GM12891 (cell line): Measurements from ENCODE around the gene HCN3.

Source experiments
- DNase-seq: peaks from one replicate; pipeline ENCODE4 v3.0.0; 2011; ENCODE audit warnings: low spot score; ENCODE audit not compliant: insufficient read length
- FAIRE-seq: peaks from 2 replicates; lab custom pipeline; 2011; peaks lifted over from hg19 to GRCh38; lab: Jason Lieb, UNC
- PAX5 ChIP-seq: IDR thresholded peaks from 2 replicates; pipeline ENCODE4 v1.6.1; 2011; ENCODE audit warnings: low read length, moderate library complexity, mild to moderate bottlenecking; ENCODE audit not compliant: insufficient read depth, severe bottlenecking
- POLR2A ChIP-seq: IDR thresholded peaks from 2 replicates; pipeline ENCODE4 v1.6.1; 2011; ENCODE audit warnings: low read depth, low read length, control low read depth
- POLR2AphosphoS5 ChIP-seq: IDR thresholded peaks from 2 replicates; pipeline ENCODE4 v1.6.1; 2011; ENCODE audit warnings: low read depth, low read length, control low read depth
- POU2F2 ChIP-seq: IDR thresholded peaks from 2 replicates; pipeline ENCODE4 v1.6.1; 2011; ENCODE audit warnings: low read depth, mild to moderate bottlenecking, control low read depth, low read length, moderate library complexity
- SPI1 ChIP-seq: IDR thresholded peaks from 2 replicates; pipeline ENCODE4 v1.6.1; 2011; ENCODE audit warnings: low read depth, low read length, control low read depth
- TAF1 ChIP-seq: IDR thresholded peaks from 2 replicates; pipeline ENCODE4 v1.6.1; 2011; ENCODE audit warnings: low read depth, low read length, control low read depth

The HCN3 gene

DNA sequence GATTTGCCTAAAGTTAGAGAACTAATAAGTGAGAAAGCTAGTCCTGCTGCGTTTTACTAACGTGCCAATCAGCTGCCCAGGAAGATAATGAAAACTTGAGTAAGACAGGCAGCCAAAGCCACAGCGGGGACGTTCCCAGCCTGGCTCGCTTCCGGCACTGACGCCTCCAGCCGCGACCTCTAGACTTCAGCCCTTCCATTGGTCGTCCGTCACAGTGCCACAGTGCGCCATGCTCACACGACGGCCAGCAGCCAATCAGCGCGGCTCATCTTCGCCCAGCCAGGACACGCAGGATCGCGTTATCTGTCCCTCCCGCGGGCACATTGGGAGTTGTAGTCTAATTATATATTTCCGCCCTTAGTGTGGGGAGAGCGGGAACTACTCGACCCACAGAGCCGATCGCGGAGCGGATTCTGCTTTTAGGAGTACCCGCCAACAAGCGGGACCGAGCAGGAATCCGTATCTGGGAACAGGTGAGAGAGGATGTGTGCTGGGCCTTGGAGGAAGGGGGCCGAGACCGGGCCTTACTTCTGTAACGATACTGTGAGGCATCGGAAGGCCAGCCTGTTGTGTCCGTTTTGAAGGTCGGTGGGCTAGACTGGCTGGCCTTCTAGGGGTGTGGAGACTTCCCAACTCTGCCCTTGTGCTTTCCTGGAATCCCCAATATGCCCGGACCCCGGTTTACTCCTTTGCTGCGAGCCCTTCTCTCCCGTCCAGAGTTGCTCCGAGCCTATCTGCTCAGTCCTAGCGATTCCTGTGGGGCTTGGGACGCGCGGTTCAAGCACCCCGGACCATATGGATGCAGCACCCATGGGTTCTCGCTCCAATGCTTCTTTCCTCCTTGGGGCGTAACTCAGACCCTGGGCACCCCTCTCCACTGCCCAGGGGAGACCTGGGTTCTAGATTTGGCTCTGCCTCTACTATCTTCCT, 31.5 kb downstream of the HCN3 start, which contains the start of gene FDPS:
Gene FDPS, plus strand, starts transcription at position 374 of the 930 bp plus-strand sequence. CDS start 924 bp downstream, outside the sequence.
- FAIRE-seq: peak; percentile 97
- peak; percentile 94 for DNase-seq
- TF ChIP-seq TAF1: peak; percentile 71
- peak; percentile 81 for TF ChIP-seq POLR2A
- TF ChIP-seq PAX5: no peak

DNA sequence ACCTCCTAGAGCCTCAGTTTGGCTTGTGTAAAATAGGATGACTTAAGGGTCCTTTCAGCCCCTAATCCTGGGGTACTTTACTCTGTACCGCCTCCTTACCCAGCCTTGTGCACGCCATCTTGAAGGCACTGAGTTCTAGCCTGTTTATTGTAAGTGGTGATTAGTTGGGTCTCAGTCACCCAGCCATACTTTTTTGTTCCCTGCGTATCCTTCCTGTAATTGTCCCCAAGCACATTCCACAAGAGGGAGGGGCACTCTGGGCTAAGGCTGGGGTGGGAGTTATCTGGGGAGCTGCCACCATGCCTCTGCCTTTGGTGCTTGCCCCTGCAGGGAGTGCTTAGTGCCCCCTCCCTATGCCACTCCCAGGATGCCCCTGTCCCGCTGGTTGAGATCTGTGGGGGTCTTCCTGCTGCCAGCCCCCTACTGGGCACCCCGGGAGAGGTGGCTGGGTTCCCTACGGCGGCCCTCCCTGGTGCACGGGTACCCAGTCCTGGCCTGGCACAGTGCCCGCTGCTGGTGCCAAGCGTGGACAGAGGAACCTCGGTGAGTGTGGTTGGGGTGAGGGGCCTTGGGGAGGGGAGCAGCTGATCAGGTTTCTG, 32.3 kb downstream of the HCN3 start:
- TF ChIP-seq TAF1 (no peak), POLR2A (no peak), POU2F2 (no peak), PAX5 (no peak), SPI1 (no peak), POLR2AphosphoS5 (no peak)
- DNase-seq: no peak
- FAIRE-seq: no peak

DNA sequence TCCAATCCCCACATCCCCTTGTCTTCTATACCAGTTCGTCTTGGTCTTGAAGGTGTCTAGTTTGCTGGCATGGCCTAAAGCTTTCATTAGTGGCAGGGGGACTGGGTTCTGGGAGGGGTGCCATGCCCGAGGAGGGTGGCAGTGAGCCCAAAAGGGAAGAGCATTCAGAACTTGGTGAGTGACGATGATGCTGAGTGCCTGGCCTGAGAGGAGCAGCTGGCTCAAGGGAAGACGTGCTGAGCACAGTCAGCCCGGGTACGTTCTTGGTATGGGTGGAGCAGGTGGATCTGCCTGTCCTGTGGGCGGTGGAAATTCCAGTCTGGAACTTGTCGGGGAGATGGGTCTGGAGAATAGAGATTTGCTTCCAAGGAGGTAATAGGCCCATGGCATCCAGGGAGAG, 36.0 kb downstream of the HCN3 start:
- TF ChIP-seq SPI1 (no peak), POLR2AphosphoS5 (no peak), PAX5 (no peak), TAF1 (no peak), POU2F2 (no peak), POLR2A (no peak)
- FAIRE-seq: no peak
- no peak for DNase-seq

DNA sequence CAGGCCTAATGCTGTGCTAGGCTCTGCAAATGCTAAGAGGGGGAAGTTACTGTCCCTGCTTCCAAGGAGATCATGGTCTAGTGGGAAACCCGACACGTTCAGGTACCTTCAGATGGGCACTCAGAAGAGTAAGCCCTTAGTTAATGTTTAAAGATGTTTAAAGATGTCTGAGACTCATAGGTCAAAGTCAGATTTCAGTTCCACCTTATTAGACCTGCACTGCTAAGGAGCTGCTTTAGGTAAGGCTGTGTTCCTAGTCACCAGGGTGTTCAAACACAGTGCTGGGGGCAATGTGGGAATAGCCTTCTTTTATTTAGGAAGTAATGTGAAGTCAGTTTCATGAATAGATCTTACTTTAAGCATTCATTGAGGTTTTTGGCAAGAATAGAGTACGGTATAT, 39.7 kb downstream of the HCN3 start:
- TF ChIP-seq TAF1: no peak
- TF ChIP-seq POU2F2: no peak
- TF ChIP-seq POLR2AphosphoS5: no peak
- TF ChIP-seq POLR2A: no peak
- TF ChIP-seq SPI1: no peak
- no peak for TF ChIP-seq PAX5
- FAIRE-seq (no peak), DNase-seq (no peak)

DNA sequence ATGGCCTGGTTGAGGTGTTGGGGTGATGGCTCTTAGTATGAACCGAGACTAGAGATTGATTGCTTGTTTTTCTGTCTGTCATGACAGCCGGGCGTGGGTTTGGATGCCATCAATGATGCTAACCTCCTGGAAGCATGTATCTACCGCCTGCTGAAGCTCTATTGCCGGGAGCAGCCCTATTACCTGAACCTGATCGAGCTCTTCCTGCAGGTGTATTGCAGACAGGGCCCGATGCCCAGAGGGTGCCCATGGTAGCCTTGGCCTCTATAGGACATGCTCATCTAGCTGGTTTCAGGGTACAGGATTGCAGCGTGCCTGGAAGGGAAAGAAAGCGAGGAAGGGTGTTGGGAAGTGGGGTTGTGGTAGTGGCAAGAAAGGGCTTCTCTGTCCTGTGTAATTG, 40.8 kb downstream of the HCN3 start:
- TF ChIP-seq SPI1: no peak
- TF ChIP-seq POLR2A: no peak
- no peak for TF ChIP-seq PAX5
- no peak for TF ChIP-seq POLR2AphosphoS5
- TF ChIP-seq TAF1: no peak
- TF ChIP-seq POU2F2: no peak
- no peak for FAIRE-seq
- no peak for DNase-seq

DNA sequence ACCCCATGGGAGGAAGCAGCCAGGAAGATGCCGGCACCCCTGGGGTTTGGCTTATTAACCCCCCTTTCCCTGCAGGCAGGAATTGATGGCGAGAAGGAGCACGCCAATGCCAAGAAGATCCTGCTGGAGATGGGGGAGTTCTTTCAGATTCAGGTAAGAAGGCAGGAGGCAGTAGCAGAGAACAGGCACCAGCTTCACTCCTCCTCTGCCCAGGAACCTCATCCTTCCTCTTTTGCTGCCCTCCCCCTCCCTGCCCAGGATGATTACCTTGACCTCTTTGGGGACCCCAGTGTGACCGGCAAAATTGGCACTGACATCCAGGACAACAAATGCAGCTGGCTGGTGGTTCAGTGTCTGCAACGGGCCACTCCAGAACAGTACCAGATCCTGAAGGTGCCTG, 42.3 kb downstream of the HCN3 start:
- TF ChIP-seq POLR2A (no peak), TAF1 (no peak), PAX5 (no peak), SPI1 (no peak), POLR2AphosphoS5 (no peak), POU2F2 (no peak)
- FAIRE-seq: no peak
- no peak for DNase-seq

DNA sequence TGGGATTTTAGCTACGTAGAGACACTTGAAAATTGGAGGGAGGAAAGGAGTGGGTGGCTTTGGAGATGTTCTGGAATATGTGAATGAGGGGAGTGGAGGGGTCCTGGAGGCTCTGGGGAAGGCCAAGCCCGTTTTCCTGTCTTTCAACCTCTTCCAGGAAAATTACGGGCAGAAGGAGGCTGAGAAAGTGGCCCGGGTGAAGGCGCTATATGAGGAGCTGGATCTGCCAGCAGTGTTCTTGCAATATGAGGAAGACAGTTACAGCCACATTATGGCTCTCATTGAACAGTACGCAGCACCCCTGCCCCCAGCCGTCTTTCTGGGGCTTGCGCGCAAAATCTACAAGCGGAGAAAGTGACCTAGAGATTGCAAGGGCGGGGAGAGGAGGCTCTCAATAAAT, 43.0 kb downstream of the HCN3 start:
- DNase-seq: no peak
- no peak for TF ChIP-seq PAX5
- TF ChIP-seq POLR2AphosphoS5: no peak
- TF ChIP-seq POU2F2: no peak
- no peak for TF ChIP-seq POLR2A
- no peak for TF ChIP-seq TAF1
- TF ChIP-seq SPI1: no peak

DNA sequence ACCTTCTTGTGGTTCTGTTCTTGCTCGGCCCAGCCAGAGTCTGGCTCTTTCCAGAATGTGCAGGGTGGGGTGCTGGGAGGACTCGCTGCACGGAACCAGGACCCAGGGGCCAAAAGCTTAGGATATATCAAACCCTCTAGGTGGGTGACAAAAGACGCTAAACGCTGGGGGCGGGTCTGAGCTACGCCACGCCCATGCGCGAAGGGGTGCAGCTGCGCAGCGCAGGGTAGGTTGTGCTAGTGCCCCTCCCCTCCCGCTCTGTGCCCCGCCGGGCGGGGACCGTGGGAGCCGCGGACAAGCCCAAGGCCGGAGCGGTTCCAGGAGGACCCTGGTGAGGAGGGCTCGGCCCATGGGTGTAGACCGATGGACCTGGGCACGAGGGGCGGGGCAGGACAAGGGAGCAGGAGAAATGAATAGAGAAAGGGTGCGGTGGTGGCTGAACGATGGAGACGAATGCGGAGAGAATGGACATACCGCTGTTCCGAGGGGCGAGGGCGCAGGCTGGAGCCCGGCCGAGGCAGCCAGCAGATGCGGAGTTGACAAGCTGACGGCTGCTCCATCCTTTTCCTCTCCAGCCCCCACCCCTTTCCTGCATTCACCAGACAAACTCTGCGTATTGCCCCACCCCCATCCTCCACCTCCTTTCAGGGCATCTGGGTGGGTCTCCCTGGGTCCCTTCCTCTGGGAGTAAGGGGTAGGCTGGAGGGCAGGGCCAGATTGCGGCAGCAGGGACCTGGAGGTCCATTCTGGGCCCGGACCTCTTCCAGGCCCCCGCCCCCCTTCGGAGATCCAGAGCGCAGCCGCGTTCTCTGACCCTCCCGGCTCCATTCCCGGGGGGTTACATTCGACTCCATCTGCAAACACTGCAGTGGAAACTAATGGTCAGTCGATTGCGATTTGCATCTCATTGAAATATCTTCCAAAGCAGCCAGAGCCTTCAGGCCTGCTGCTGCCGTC, 43.7 kb downstream of the HCN3 start, which contains the start of gene RUSC1:
Gene RUSC1, plus strand, starts transcription at position 234 of the 957 bp plus-strand sequence. CDS start 880 bp downstream, outside the sequence.
- DNase-seq (peak; percentile 79), FAIRE-seq (peak; percentile 89)
- TF ChIP-seq SPI1 (no peak), TAF1 (no peak), POLR2AphosphoS5 (no peak; the same call in 1 of the 2 replicates), POLR2A (0 out of 2 replicates have a peak, but pooled peaks have one; percentile 33), POU2F2 (no peak), PAX5 (no peak)

More for the DNA sequence above, 43.0 kb downstream of the HCN3 start:
- no peak for FAIRE-seq

DNA sequence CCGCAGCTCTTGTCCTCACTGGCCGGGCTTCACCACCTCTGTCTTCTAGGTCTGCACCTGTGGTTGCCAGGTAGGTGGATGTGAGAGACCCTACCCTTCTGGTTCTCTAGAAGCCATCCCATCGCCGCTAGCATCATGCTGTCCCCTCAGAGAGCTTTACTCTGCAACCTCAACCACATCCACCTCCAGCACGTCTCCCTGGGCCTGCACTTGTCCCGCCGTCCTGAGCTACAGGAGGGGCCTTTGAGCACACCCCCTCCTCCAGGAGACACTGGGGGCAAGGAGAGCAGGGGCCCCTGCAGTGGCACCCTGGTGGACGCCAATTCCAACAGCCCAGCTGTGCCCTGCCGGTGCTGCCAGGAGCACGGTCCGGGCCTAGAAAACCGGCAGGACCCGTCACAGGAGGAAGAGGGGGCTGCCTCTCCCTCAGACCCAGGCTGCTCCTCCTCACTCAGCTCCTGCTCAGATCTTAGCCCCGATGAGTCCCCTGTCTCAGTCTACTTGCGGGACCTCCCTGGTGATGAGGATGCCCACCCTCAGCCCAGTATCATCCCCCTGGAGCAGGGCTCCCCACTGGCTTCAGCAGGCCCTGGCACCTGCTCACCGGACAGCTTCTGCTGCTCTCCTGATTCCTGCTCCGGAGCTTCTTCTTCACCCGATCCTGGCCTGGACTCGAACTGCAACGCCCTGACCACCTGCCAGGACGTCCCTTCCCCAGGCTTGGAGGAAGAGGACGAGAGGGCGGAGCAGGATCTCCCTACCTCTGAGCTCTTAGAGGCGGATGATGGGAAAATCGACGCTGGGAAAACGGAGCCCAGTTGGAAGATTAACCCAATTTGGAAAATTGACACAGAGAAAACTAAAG, 44.6 kb downstream of the HCN3 start:
- FAIRE-seq (no peak), DNase-seq (no peak)
- TF ChIP-seq POU2F2 (no peak), SPI1 (no peak), POLR2A (no peak), TAF1 (no peak), PAX5 (no peak), POLR2AphosphoS5 (no peak)
